Measurements from ENCODE around the gene C16orf74.
A peak's percentile ranks its signal among the peaks of the same experiment; 100 is the strongest.

- TF ChIP-seq, protein P1, sequence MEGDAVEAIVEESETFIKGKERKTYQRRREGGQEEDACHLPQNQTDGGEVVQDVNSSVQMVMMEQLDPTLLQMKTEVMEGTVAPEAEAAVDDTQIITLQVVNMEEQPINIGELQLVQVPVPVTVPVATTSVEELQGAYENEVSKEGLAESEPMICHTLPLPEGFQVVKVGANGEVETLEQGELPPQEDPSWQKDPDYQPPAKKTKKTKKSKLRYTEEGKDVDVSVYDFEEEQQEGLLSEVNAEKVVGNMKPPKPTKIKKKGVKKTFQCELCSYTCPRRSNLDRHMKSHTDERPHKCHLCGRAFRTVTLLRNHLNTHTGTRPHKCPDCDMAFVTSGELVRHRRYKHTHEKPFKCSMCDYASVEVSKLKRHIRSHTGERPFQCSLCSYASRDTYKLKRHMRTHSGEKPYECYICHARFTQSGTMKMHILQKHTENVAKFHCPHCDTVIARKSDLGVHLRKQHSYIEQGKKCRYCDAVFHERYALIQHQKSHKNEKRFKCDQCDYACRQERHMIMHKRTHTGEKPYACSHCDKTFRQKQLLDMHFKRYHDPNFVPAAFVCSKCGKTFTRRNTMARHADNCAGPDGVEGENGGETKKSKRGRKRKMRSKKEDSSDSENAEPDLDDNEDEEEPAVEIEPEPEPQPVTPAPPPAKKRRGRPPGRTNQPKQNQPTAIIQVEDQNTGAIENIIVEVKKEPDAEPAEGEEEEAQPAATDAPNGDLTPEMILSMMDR (IDR thresholded peaks at IDR 0.05 in 8 of 11, conservative IDR thresholded peaks at IDR 0.05 in 3 of 11), result no peak
- peak in 1 of 3 donors; percentile 17 for TF ChIP-seq POLR2AphosphoS5 (IDR thresholded peaks at IDR 0.05)
Observed at GRCh38 chr16:85665373-85665740, 85.5 kb downstream of the C16orf74 start.
